ENCODE data around the gene OLFM3.

The OLFM3 gene

DNA sequence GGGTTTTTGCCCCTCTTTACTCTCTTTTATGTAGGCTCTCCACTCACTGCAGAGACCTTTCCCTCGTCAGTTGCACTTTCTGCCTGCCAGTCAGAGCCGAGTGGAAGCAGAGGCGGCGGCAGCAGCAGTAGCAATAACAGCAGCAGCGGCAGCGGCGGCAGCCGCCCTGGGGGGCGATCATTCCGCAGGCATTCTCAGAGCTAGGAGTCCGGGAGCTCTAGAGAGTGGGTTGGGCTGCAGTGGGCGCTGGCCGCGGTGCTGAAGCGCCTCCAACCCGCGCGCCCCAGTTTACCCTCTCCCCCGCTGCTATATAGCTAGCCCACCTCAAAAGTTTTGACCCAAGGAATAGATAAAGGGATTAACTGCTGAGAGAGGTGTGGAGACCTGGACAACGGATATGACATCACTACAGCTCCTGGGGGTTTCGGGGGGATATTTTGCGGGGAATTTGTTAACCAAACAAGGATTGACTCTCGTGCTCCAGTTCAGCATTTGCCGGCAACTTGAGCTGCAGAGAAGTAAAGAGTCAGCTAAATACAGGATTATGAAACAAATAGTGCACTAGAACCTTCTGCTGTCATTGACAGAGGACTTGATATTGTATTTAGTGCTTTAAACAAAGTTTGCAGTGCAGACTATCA lies at the start of gene OLFM3:
TSS of gene OLFM3 (minus strand) at position 102 of the 641 bp plus-strand sequence.
- no peak for DNase-seq (ENCODE audit: low read depth, low spot score)

DNA sequence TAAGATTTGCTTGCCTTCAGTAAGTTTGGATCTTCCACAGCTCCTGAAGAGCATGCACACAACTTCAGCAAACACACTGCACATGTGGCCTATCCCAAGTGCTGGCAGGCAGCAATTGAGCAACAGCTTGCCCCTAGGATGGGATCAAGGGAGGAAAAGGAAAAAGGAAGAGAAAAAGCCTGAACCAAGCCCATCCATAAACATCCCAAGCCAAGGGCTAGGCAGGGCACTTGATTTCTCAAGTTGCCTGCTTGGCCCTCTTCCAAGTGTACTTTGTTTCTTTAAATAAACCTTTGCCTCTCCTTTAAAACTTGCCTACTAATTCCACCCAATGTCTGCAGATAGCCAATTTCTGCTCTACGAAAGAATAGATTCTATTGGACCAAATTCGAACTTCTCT lies 49.0 kb upstream of the OLFM3 start:
- no peak for DNase-seq (ENCODE audit: low read depth, low spot score)

DNA sequence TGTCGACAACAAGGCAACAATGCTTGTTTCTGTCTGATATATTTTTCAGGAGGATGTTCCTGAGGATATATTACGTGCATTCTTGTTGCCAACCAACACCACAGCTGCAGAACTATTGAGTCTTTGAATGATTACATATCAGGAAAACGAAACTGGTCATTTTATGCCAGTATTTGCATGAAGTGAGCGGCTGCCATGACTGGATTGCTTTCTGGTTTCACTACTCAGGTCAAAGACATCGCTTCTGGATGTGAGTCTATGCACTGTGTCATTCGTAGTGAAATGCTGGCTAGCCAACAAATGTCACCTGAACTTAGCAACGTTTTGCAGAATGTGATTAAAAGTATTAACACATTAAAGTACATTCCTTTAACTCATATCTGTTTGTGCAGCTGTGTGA lies 35.8 kb upstream of the OLFM3 start:
- DNase-seq (ENCODE audit: low read depth, low spot score) = no peak

DNA sequence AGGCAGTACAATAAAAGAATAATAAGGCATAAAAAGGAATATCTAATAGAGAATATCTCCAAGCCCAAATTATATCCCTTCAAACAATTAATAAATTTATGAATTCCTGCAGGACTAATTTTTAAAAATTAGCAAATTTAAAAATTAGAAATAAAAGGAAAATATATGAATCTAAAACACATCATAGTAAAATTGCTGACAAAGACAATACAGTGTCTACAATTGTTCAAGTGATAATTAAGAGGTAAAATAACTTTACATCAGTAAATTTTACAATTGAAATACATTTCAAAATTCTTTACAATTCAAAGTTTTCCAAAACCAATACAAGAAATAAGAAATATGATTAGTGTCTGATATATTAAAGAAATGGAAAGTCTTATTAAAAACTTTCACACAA lies 22.8 kb upstream of the OLFM3 start:
- DNase-seq (ENCODE audit: low read depth, low spot score) = no peak

DNA sequence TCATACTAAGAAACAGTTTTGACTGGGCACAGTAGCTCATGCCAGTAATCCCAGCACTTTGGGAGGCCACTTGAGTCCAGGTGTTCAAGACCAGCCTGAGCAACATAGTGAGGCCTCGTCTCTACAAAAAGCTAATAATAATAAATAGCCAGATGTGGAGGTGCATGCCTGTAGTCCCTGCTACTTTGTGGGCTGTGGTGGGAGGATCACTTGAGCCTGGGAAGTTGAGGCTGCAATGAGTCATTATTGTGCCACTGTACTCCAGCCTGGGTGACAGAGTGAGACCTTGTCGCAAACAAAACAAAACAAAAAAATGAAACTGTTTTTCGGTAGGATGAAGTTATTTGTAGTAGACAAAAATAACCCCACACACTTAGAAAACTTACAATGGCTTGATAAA lies 19.0 kb upstream of the OLFM3 start:
- no peak for DNase-seq (ENCODE audit: low read depth, low spot score)

DNA sequence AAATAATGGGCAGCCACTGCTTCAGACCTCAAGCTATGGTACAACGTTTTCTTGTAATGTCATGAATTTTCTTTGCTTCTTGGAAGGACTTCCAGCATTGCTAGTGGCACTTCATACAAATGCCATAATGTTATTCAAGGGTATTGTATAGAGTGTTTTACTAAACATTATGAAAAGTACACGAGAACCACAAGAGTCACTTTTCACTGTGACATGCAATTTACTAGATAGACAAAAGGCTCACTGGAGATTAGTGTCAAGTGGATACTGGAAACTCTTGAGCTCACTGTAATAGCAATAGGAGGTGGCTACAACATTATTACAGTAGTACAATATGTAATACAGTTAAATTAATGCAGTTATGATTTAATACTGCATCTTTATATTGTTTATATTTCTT lies 5.3 kb upstream of the OLFM3 start:
- DNase-seq (ENCODE audit: low read depth, low spot score) = no peak

DNA sequence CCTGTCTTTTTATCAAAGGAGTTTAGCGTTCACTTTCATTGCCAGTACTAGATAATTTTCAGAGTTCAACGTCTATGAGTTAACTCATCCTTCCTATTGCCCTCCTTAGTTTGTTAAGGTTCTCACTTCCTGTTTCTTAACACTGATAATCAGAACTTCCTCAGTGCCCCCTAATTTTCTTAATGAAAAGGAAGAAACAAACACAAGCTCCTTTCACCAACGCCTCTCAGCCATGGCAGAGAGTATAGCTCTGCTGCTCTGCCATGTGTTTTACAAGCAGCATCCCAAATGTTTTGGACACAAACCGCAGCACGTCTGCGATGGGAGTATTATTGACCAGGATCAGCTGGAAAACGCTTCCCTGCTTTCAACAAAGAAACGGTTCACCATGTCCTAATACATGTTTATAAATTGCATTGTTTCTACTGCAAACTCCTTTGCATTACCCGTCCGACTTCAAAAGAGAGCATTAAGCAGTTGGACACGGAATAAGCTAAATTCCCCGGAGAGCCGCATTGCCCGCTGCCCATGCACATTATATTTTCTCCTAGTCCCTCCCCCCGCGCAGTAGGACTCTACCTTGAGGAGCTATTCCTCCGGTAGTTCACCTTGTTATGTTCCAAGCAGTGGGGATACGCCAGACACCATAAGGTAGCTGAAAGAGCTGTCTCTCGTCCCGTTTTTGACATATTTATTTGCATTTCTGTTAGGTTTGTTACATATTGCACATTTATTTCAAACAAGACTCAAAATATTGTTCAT lies 561 bp downstream of the OLFM3 start:
- no peak for DNase-seq (ENCODE audit: low read depth, low spot score)

DNA sequence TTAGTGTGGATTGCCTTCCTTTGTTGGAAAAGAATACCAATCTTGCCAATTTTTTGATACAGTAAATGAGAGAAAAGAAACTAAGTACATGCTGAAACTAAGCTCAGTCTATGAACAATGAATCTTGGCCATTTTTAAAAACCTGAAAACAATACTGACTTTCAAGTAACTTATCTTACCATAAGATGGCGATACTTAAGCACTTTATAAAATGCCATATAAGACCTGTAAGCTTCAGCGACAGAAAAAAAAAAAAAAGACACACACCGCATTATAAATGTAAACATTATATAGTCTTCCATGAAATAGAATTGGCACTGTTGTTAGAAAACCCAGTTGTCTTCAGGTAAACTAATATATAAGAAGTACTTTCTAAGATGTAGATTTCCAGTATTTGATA lies 3.0 kb downstream of the OLFM3 start:
- no peak for DNase-seq (ENCODE audit: low read depth, low spot score)

DNA sequence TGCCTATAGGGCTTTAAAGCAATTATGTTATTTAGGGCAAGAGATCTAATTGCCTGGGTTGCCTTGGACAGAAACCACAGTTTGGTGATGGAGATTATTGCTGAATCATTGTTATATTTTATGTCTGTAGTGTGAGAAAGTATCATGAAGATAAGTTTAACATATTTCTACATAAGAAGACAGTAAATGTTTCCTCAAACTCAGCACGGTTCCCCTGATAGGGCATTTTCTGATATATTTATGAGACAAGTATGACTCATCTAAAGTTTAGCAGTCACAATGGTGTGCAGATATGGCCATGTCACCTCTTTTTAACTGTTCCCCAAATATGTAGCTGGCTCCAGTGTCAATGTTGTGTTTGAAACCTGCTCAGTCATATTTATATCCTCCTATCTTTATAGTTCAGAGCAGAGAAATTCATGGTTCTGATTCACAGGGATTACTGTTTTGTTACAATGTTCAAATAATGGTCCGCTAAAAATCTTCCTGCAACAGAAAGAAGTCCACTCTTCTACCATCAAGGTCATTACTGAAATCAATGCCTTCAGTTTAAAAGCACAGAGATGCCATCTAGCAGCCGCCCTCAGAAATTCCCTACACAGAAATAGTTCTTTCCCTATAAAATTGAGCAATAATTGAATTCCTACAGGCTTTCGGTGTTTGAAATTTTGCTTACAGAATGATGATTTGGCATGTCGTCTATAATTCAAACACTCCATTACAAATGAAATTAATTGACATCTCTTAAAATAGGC lies 3.7 kb downstream of the OLFM3 start:
- no peak for DNase-seq (ENCODE audit: low read depth, low spot score)

DNA sequence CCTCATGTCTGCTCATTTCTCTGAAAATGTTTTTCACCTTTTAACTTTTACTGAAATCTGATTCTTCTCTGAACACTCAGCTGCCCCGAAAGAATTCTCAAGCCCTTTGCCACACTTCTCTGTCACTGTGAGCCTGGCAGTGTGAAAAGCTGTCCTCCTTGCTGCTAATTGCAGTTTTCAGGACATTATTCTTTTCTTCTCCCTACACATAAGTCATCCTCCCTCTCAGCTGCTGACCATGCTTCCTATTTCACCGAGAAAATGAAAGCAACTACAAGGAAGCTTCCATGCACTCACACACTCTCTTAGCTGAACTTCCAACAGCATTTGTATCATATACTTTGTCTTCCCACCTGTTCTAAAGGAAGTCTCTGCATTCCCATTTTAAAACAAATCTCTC lies 15.8 kb downstream of the OLFM3 start:
- DNase-seq (ENCODE audit: low read depth, low spot score) = no peak

DNA sequence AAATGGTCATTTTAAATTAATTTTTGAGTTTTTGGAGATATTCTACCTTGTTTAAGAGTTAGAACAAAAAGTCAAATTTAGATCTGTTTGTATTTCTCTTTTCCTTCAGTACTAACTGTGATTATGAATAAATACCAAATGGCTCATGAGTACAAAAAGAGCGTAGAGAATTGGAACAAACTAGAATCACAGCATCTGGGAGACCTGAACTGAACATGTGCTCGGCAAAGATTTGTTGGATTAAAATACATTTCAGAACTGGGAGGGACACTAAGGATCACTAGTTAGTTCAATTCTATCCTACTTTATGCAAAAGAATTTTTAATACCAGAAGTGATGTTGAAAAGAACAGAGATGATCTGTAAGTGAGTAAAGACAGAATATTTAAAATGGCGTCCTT lies 19.5 kb downstream of the OLFM3 start:
- no peak for DNase-seq (ENCODE audit: low read depth, low spot score)

DNA sequence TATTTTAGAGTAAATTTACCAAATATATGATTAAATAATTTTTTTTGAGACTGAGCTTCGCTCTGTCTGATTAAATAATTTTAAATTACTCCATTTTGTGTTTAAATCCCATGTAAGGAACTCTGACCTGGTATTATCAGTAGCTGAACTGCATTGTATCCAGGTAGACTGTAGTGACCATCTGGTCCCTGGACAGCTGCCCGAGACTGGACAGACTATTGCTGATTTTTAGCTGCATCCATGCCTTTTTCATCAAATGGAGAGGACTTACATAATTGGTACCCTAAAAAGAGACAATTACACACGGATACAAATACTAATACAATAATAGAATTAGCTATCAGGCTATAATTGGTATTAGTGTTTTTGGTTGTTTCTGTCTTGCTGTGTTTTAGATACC lies 20.6 kb downstream of the OLFM3 start:
- no peak for DNase-seq (ENCODE audit: low read depth, low spot score)

DNA sequence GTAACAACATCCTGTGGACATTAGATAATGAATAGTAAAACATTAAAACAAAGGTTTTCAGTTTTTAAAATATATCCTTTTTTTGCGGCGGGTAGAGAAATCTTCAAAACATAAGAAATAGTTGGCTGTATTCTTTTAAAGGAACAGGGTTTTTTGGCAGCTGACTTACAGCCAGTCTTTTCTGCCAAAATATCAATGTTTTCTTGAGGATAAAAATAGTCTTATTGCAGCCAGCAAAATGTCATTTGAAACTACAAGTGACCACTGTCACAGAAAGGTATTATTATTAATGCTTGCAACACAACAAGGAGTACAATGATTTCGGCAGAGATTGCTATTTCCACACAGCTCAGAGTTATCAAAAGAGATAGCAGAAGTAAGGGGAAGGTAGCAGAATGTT lies 21.4 kb downstream of the OLFM3 start:
- DNase-seq (ENCODE audit: low read depth, low spot score) = no peak

DNA sequence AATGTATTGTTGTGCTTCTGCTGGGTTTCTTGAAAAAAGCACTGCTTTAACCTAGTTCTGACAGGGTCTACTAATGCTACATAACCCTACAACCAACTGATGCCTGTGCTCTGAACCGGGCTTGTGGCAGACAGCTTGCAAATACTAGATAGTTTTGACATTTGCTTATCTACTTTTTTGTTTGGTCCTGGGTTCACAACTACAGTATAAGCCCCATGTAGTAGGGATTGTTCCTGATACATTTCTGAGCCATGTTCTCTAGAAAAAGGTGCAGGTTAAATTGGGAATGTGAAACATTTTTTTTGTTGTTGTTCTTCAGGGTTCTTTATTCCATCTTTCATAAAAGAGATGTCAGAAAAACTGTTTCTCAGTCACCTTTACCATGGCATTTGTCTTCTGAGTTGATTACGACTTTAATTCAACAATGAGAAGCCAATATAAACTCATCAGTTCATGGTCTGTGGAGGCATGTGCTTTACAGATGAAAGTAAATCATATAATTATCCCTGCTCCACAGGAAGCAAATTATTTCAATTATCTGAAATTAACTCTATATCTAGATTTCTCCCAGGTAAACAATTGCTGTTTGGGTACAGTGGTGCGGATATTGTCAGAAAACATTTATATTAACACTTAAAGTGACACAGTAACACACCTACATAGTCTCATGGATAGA lies 22.0 kb downstream of the OLFM3 start:
- no peak for DNase-seq (ENCODE audit: low read depth, low spot score)

DNA sequence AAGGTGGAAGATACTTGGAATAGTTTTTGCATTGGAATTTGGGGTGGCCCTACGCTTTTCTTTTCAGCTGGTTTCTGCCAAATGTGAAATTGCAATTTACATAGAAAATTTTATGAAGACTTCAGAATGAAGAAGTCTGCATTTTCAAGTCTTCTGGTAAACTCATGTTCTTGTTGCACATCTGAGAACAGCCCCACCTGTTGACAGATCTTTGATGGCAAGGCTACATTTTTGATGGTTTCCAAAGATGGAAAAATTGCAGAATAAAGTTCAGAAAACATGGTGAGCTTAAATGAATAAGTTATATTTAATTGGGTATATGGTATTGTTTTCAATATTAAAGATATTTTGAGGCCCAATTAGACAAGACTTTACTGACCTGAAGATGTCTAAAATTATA lies 25.4 kb downstream of the OLFM3 start:
- no peak for DNase-seq (ENCODE audit: low read depth, low spot score)

DNA sequence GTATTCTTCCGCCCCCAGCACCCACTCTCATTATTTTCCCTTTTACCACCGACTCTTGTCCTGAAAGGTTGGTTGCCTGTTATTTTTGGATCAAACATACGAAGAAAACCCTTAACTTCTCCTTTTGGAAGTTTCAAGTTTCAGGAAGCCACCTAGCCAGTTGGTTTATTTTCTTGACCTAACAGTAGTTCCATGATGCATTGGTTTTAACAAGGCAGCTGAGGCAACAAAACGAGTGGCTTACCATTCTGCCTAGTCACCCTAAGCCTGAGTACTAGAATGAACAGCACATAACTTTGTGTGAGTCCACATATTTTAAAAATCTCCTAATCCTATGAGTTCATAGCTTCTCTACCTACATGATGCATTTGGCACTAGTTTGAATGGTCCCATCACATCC lies 28.9 kb downstream of the OLFM3 start:
- no peak for DNase-seq (ENCODE audit: low read depth, low spot score)

DNA sequence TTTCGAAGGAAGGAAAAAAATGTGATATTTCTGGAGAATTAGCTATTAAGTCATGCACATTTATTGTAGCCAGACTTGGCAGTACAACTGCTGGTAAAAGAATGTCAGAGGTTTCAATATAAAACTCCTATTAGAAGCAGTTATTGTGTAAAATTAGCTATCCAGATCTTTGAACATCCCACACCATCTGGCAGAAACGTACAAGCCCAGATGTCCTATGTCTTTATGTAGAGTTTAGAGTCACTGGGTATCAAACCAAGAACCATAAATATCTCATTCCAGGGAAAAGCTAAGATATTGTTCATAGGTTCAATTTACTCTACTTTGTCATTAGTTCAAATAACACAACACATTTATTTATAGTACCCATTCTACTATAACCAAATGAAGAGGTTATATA lies 31.4 kb downstream of the OLFM3 start:
- DNase-seq (ENCODE audit: low read depth, low spot score) = no peak

DNA sequence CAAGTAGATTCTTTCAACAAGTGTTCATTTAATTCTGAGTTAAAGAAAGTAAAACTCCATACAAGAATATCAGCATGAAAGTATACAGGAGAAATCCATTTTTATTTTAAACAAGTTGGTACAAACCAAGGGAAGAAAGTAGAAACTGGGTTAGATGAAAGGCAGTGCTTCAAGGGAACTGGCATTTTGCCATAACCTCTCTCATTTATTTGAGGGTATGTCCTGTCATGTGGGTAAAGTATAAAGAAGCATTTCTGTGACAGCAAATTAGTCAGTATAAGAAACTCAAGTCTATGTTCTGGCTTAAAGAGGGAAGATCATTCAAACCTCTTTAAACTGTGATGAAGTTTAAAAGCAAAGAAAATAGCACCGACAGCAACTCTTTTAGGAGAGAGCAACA lies 32.0 kb downstream of the OLFM3 start:
- DNase-seq (ENCODE audit: low read depth, low spot score) = no peak

DNA sequence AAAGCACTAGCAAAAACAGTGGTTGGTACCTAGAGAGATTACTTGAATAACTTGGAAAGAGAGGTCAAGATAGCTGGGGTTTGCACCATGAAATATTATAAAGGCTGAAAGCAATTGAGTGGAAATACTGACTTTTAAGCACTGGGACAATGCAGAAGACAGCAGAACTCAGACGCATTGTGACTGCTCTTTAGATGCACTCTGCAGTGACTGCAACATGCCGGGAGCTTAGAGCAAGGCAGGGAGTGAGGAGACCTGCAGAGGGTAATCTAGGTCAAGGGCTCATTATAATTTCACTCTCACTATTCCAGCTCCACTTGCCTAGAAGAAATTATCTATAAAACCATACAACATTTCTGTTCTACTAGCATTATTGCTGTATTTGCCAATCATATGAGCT lies 36.6 kb downstream of the OLFM3 start:
- no peak for DNase-seq (ENCODE audit: low read depth, low spot score)

DNA sequence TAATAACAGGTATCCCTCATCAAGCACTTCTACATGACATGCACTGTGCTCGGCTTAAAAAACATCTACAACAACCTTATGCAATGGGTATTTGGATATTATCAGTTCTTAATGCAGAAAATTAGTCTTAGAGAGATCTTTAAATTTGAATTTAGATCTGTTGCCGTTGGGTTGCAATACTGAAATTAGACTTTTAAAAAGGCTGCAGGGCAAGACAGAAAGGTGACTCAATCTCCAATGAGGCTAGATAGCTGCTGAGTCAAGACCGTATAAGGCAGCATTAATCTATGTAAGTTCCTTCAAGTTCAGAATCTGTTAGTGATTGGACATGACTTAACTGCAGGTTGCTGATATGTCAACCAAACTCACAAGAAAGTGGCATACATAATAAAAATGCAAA lies 37.3 kb downstream of the OLFM3 start:
- no peak for DNase-seq (ENCODE audit: low read depth, low spot score)

DNA sequence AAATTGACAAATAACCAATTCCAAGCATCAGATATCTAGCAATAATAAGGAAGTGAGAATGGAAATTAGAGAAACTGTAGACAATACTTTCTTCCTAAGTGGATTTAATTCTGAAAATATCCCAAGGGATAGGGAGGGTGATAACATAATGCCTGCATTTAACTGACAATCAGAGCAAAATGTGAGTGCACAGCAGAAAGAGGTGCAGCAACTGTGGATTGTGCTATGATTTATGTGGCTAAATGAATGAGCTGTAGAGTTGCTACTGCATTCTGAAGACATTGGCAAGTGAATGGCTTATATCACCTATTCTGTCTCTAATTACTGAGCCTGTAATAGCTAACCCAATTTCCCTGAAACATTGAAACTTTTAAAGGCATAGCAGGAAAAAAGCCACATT lies 39.0 kb downstream of the OLFM3 start:
- DNase-seq (ENCODE audit: low read depth, low spot score) = no peak

DNA sequence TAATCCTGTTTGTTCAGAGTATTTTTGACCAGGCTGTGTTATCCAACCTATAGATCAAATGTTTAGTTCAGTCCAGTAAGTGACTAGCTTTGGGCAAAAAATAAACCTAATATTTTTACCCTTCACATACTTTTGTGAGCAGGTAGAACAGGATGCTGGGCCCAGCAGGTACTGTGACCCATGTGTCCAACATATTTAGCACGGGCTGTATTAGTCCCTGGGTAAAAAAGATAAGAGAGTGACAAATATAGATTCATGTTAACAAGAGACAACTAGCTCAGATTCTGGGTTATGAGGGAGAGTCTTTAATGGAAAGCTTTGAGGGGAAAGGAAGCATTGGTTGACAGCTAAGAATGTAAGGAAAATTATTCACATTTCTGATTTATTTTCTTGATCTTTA lies 43.1 kb downstream of the OLFM3 start:
- DNase-seq (ENCODE audit: low read depth, low spot score) = no peak

All from smooth muscle cell of the brain vasculature (primary cell).